Stimulated activated naive CD4-positive, alpha-beta T cell treated with Interleukin-2 at 50 U/mL for 16 hours (primary cell): ENCODE results near the gene SAA2.
A peak's percentile ranks its signal among the peaks of the same experiment; 100 is the strongest.
"Not testable (repeated sequence)": the region's sequence is repeated elsewhere in the genome, so short reads cannot be mapped to it uniquely, and the experiment has no call there.

ENCODE experiments used
- DNase-seq: peaks from one replicate; lab custom pipeline; 2025; lab: John Stamatoyannopoulos, UW

The SAA2 gene

DNA sequence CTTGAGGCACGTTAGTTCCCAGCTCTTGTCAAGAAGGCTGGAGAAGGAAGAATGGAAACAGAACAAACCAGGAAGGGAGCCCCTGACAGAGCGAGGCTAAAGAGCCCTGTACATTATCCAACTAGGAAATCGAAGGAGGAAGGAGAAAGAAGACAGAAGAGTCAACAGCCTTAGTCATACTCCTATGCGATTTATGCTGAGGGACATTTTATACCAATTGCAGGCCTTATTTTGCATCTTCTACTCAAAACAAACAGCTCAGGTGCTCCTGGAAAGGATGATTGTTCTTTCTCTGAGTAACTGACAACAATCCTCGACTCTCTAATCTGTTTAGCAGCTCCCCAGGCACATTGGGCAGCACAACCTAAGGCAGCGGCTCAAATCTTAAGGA lies 1.3 kb downstream of the SAA2 start:
- DNase-seq, result not testable (repeated sequence)

DNA sequence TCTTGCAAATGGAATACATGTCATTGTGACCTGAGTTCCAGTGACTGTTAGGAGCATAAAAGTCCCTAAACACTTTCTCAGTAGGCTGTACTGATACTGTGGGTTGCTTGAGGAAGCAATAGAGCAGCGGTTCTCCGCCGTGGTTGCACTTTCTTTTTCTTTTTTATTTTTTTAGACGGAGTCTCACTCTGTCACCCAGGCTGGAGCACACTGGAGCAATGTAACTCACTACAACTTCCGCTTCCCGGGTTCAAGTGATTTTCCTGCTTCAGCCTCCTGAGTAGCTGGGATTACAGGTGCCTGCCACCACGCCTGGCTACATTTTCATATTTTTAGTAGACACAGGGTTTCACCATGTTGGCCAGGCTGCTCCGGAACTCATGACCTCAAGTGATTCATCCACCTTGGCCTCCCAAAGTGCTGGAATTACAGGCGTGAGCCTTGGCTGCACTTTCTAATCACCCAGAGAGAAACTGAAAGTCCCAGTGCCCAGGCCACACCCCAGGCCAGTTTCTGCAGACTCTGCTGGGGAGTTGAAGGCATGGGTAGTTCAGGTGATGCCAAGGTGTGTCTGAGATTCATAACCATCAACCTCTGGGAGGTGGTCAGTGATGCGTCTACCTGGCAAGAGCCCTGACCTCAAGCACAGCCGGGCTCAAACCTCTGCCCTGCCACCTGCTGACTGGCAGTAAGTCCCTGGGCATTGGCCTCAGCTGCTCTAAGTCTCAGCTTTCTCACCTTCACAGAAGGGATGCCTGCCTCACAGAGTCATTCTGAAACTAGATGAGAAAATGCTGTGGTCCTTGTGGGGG lies 1.9 kb downstream of the SAA2 start:
- peak; percentile 12 for DNase-seq

DNA sequence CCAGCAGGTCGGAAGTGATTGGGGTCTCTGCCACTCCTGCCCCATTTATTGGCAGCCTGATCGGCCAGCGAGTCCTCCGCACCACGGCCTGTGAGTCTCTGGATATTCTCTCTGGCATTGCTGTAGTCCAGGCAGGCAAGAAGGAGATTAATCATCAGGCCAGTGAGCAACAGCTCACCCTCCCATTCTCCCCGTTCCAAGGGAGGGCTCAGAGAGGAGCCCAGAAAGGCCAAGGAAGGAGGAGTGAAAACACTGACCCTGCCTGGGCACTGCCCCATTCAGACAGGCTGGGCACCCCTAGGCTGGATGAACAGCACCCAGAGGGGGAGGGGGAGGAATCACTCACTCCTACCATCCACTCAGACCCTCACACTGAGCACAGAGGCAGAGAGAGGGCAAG lies 3.1 kb downstream of the SAA2 start:
- DNase-seq, result no peak

DNA sequence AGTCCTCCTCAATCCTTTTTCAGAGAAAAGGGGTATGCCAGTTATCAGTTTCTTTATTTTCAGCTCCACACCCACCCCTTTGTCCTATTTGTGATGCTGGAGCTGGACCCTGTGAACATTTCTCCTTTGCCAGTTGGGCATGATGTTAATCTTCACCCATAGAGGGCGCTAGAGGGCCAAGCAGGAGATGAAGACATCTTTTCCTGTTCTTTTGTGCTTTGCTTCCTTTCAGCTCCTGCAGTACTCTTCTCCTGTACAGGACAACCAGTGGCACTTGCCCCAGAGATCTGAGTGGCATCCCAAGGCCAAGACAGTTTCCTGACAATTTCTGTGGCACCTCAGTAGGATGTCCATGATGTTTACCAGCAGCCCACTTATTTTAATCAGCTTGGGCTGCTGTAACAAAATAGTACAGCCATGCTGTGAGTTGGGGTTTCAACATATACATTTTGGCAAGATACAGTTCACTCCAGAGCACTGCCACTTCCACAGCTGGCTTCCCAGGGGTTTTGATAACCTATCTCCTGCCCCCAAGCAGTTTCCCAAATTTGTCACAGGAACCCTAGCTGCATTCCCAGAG lies 4.6 kb downstream of the SAA2 start:
- DNase-seq, result peak; percentile 32

DNA sequence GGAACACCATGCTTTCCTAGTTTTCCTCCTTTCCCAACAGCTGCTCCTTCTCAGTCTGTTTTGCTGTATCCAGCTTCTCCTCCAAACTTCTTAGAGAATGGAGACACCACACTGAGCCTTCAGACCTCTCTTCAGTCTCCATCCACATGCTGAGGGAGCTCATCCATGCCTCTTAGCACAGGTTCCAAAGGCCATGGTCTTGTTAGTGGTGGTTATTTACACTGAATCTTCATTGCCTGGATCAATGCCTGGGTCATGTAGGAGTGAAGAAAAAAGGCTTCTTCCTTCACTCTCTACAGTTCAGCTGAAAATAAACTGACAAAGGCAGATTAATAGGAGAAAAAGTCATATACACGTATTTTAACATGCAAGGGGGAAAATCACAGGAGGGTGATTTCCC lies 8.8 kb downstream of the SAA2 start:
- no peak for DNase-seq

DNA sequence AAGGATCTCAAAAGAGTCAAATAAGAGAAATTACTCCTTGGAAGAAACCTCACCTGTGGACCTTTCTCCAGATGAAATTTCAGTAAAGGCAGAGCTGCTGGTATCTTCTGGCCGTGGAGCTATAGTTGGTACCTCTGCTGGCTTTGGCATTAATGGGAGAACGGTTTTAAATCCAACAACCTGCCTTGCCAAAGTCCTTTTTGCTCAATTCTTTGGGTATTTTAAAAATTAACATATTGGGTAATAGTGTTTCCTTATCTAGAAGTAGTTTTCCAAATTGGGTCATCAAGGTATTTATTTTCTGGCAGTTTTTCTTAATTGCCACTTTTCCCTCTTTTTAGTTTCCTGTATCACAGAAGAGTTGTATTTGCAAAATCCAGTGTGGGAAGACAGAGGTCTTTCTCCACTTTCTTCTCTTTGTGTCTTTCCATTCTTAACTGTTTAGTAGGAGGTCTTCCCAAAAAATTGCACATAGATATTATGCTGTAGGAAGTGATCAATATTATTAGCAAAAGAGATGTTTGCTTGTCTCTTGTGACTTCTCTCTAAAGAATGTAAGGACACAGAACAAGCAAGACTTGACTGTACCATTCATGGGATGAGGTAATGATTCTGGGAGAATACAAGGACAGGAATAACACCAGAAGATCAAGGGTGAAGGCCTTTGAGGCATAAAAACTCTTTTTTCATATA lies 11.7 kb downstream of the SAA2 start, which contains the start of gene SAA4:
TSS of gene SAA4 (minus strand) at position 139 of the 693 bp plus-strand sequence. CDS start 876 bp downstream, outside the sequence.
- DNase-seq, result no peak

DNA sequence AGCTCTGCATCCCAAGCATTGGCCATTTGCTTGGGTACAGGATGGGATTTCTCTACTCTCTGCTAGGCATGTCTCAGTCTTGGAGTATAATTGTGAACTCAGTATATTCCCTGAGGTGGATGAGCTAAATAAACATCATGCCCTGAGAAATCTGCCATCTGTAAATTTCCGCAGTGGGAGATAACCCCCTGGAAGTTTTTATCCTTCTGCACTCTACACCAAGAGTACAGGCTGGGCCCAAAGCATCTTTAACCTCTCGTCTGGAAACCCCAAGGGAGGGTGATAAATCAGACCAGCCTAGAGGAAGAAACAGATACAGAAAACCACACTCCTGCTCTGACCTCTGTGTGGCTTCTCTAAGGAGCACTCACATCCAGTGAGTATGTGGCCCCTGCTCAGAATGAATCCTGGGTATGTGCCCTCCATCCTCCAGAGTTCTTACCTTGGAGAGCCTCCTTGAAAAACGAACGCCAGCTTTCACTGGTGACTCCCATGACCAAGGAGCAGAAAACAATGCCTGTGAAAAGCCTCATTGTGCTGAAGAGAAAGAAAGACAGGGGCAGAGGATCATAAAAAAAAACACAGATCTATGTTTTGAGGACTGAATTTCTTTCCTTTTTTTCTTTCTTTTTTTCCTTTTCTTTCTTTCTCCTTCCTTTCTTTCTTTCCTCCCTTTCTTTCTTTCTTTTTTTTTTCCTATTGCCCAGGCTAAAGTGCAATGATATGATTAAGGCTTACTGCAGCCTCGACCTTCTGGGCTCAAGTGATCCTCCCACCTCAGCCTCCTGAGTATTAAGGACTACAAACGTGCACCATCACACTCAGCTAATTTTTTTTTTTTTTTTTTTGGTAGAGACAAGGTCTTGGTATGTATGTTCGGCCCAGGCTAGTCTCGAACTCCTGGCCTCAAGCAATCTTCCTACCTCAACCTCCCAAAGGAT lies 12.8 kb downstream of the SAA2 start:
- DNase-seq, result no peak

DNA sequence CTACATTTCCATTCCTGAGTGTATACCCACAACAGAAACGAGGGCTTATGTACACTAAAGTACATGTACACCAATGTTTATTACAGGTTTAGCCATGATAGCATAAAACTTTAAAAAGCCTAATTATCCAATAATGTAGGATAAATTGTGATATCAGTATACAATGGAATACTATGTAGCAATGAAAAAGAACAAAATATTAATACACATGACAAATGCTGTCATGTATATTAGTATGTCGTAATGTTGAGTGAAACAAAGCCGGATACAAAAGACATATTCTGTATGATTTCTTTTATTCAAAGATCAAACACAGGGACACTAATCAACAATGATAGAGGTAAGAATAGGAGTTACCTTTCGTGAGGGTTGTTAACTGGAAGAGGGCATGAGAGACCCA lies 14.6 kb downstream of the SAA2 start:
- no peak for DNase-seq

DNA sequence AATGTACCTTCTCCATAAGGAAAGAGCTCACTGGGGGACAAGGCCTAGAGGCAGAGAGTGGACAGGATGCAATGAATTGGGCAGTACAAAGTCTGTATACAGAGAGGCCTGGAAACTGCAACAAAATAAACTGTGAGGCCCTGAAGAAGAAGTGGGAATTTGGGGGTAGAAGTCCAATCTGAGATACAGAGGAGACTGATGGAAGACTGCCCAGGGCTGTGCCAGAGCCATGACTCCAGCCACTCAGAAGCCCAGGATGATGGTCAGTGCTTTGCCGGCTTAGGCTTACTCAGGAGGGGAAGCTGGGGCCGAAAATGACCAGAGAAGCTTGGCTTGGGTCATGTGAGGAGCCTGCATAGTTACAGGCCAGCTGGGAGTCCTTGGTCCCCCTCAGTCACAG lies 17.6 kb downstream of the SAA2 start:
- DNase-seq, result no peak

DNA sequence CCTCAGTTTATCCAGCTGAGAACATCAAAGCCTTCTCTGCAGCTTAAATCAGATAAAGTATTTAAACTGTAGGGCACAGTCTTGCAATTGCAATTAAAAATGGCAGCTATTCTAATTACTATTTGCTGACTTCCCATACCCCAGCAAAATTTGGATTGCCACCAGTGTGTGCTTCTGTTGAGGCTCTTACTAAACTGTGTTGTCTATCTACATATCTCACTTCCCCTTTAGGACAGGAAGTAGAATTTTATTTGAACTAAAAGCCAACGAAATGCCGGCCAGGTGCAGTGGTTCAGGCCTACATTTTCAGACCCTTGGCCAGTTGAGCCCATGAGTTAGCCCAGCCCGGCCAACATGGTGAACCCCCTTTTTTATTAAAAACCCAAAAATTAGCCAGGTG lies 19.0 kb downstream of the SAA2 start:
- no peak for DNase-seq

DNA sequence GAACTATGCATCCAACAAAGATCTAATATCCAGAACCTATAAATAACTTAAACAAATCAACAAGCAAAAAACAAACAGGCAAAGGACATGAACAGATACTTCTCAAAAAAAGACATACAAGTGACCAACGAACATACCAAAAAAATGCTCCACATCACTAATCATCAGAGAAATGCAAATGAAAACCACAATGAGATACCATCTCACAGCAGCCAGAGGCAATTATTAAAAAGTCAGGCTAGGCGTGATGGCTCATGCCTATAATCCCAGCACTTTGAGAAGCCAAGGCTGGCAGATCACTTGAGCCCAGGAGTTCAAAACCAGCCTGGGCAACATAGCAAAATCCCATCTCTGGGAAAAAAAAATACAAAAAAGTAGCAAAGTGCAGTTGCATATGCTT lies 22.6 kb downstream of the SAA2 start:
- DNase-seq, result no peak

DNA sequence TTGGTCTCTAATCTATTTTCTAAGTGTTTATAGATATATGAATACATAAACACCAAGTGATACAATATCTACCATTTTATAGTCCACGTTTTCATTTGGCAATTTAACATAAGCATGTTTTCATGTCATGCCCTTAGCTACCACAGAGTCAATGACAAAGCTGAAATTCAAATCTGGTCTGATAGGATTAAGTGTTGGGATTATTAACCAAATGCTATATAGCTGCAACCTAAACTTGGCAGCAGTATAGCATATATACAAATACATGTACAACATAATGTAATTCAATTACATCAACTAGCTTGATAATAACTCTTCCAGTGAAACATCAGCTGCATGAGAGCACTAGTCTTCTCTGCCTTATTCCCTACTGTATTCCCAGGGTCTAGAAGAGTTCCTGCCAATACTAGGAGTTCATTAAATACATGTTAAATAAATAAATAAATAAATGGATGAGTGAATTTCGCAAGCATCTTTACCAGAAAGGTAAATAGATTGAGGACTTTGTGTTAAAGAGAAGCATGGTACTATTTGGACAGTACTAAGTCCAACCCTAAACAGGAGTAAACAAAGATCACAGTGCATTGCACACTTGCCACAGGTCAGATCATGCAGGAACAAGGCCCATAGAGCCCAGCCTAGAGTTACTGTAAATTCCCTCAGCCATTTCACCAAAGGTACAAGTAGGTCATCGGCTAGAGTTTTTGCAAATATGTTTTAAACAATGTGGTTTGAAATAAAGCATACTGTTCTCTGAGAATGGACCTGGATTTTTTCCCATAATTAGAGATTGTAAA lies 24.7 kb downstream of the SAA2 start:
- no peak for DNase-seq

DNA sequence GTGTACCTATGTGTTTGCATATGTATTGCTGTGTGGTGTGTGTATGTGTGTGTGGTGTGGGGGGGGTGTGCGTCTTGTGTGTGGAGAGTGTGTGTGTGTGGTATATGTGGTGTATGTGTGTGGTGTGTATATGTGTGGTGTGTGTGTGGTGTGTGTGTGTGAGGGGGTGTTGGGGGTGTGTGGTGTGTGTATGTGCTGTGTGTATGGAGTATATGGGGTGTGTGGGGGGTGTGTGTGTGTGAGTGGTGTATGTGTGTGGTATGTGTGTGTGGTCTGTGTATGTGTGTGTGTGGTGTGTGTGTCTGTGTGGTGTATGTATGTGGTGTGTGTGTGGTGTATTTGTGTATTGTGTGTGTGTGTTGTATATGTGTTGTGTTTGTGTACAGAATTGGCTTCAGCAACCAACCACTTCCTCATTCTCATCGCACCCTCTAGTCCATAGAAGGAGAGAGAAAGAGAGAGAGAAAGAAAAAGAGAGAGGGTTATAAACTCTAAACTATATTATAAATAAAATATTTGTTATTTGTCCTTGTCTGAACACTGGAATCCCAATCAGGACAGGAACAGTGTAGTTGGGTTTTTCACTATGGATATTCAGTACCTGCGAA lies 25.6 kb downstream of the SAA2 start:
- no peak for DNase-seq

DNA sequence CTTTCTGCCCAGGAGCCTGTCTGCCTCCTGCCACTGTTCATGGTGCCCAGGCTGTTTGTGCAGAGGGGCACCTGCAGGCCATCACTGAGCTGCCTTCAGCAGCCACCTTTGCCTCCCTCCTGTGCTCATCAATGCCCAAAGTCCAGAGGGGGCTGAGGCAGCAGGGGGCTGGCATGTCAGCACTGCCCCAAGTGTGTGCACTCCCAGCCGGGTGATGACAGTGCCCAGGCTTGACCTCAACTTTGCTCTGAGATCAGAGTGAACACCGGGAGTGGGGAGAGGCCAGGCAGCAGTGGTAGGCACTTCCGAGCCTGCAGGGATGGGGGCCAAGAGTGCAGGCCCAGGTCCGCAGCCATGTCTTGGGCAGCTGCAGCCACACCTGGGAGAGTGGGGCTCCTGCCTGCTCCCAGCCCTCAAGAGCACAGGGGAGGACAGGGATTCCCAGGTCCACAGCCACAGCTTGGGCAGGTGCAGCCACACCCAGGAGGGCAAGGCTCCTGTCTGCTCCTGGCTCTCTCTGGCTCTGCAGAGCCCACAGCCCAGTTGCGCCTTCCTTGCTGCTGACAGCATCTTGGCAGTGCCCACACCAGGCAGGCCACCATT lies 27.1 kb downstream of the SAA2 start:
- DNase-seq, result no peak

DNA sequence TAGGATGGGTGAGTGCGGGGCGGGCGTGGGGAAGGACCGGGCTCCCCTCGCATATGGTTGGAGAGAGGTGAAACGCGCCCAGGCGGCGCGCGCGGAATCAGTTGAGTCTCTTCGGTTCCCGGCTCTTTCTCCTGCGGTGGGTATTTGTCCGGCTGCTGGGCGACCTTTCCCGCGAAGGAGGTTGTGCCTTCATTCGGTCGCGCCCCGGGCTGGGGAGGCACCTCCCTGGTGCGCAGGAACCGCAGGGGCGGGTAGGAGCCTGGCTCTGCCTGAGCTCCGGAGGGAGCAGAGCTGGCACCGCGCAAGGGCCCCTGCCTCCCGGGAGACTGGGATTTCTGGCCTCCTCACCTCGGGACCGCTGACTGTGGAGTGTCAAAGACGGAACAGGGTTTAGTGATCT lies 39.4 kb downstream of the SAA2 start:
- no peak for DNase-seq

DNA sequence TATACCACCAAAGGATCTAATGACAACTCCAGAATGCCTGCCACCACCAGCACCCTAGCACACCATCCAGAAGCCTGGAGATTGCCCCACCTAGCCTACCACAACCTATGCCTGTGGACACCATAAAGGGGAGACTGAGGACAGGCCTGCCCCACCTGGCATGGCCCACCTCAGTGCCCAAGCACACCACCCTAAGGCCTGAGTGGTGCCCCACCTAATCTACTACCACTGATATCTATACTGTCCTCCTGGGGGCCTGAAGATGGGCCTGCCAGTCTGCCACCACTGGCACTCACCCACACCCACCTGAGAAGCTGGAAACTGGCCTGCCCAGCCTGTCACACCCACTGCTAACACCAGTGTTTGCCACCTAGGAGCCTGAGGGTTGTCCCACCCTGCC lies 43.7 kb downstream of the SAA2 start:
- DNase-seq, result no peak

DNA sequence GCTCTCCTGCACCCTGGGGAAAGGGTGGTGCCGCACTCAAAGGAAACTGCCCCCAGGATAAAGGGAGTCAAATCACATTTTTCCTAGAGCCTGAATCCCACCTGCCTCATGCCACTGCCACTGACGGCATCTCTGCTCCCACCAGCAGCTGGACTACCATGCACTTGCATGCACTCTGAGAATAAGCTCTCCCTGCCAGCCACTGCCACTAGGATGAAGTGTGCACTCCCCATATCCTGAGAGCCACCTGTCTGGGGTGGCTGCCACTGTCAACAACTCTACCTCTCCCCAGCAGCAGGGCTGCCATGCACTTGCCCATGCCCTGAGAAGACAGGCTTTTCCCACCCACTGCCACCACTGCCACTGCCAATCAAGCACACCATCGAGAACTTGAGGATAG lies 44.2 kb downstream of the SAA2 start:
- DNase-seq, result no peak

DNA sequence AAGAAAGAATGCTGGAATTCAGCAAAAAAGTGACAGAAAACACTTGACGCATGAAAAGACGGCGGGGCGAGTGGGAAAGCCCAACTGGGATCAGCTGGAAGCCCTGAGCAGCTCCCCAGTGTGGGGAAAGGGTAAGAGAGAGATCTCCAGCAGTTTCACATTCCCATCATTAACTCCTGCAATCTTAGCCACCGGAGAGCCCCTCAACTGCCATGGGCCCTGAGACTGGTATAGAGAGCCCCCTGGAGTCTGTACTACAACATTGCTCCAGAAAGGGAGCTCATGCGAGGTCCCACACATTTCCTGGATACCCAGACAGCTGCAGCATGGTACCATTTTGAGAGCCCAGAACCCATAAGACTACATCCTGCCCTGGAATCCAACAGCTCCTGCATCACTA lies 44.7 kb downstream of the SAA2 start:
- DNase-seq, result no peak

DNA sequence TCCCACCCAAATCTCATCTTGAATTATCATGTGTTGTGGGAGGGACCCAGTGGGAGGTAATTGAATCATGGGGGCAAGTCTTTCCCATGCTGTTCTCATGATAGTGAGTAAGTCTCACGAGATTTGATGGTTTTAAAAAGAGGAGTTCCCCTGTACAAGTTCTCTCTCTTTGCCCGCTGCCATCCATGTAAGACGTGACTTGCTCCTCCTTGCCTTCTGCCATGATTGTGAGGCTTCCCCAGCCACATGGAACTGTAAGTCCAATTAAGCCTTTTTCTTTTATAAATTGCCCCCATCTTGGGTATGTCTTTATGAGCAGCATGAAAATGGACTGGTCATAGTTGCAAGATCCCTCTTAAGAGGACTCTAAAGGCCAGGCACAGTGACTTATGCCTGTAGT lies 50.7 kb downstream of the SAA2 start:
- not testable (repeated sequence) for DNase-seq

DNA sequence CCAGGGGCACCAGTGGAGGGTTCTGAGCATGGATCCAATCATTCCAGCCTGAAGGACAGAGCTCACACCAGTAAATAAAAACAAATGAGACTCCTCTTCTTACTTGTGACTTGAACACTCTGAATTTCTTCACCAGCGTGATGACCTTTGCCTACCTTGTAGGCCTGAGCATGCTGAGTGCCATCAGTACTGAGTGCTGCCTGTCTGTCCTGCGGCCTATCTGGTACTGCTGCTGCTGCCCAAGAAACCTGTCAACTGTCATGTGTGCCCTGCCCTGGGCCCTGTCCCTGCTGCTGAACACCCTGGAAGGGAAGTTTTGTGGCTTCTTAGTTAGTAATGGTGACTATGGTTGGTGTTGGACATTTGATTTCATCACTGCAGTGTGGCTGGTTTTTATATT lies 51.9 kb downstream of the SAA2 start:
- no peak for DNase-seq
